ENCODE measurements around the gene FAM118B. TPM values are rescaled to one million over a fixed set of nuclear protein-coding genes. Genes with fewer than 3 reads are reported as not detected.

FAM118B gene
- total and polyA plus RNA-seq, 10 donors: 5.5 to 32.3 (median 17.5) TPM

DNA sequence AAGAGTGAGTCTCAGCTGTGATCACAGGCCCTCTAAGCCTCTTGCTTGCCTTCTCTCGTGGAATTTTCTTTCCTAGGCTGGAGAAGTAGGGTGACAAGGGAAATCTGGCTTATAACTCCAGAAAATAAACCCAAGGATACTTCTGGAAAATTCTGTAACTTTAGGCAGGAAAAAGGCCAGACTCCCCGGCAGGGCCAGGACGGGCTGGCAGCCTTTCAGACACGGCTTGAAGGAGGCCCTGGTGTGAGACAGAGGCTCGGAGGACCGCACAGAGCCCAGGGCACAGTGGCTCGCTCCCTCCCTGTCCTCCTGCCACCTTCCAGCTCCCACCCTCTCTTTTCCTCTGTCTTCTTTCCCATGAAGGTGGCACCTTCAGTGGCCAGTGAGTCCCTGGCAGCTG lies 19.2 kb upstream of the FAM118B start:
- H3K4me3 ChIP-seq: no peak overlapping the region

DNA sequence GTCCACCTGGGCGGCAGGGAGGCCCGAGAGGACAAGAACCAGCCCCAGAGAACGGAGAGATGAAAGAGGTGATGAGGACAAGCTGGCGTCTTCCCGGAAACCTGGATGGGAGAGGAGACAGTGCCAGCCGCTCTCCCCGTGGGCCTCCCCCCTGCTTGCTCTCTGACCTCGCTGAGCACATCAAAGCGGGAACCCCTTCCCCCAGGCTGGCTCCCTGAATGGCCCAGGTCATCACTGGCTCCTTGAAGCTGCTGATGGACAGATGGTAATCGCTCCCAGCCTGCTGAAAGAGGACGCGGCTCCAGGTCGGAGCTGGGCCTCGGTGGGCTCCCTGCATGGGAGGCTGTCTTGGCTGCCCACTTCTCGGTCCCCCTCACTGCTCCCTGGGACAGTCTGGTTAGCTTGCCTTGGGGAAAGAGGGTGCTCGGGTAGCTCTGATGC lies 18.5 kb upstream of the FAM118B start:
- H3K4me3 ChIP-seq: no peak overlapping the region
- TF ChIP-seq, protein P1, sequence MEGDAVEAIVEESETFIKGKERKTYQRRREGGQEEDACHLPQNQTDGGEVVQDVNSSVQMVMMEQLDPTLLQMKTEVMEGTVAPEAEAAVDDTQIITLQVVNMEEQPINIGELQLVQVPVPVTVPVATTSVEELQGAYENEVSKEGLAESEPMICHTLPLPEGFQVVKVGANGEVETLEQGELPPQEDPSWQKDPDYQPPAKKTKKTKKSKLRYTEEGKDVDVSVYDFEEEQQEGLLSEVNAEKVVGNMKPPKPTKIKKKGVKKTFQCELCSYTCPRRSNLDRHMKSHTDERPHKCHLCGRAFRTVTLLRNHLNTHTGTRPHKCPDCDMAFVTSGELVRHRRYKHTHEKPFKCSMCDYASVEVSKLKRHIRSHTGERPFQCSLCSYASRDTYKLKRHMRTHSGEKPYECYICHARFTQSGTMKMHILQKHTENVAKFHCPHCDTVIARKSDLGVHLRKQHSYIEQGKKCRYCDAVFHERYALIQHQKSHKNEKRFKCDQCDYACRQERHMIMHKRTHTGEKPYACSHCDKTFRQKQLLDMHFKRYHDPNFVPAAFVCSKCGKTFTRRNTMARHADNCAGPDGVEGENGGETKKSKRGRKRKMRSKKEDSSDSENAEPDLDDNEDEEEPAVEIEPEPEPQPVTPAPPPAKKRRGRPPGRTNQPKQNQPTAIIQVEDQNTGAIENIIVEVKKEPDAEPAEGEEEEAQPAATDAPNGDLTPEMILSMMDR (IDR thresholded peaks at IDR 0.05 in 8 of 11, conservative IDR thresholded peaks at IDR 0.05 in 3 of 11): no peak
- no peak for TF ChIP-seq POLR2AphosphoS5 (IDR thresholded peaks at IDR 0.05)
- no peak for TF ChIP-seq POLR2A (IDR thresholded peaks at IDR 0.05)
- no peak for DNase-seq
- WGBS, 5 donors: 88 to 99% (median 96%) methylated on average over 8 to 16 of the region's 16 CpGs
- H3K27me3 ChIP-seq (replicated peaks in 1 of 7): no peaks in the 10 kb centered on the region
- H3K27ac ChIP-seq: no peak overlapping the region
- peaks cover 0 to 12% (median 2%) of the 10 kb centered on the region in 6 donors for H3K4me1 ChIP-seq
- peaks cover 0 to 88% (median 42%) of the 10 kb centered on the region in 6 donors for H3K36me3 ChIP-seq
- intact Hi-C loops (cut with DNase I; ENCODE audit: low total_unique reads): loop anchor here (2.0 kb wide), 1 partner anchor 270 kb away; no protein-coding TSS in a partner anchor
- peaks cover 0 to 13% (median 11%) of the 10 kb centered on the region in 8 donors for H3K9me3 ChIP-seq

More for the DNA sequence above, 19.2 kb upstream of the FAM118B start:
- H3K9me3 ChIP-seq: peaks cover 0 to 7% (median 5%) of the 10 kb centered on the region in 8 donors
- peaks cover 0 to 12% (median 2%) of the 10 kb centered on the region in 6 donors for H3K4me1 ChIP-seq
- no peaks in the 10 kb centered on the region for H3K27me3 ChIP-seq (replicated peaks in 1 of 7)
- TF ChIP-seq POLR2AphosphoS5 (IDR thresholded peaks at IDR 0.05) (no peak), POLR2A (IDR thresholded peaks at IDR 0.05) (no peak)
- TF ChIP-seq, protein P1 (IDR thresholded peaks at IDR 0.05 in 8 of 11, conservative IDR thresholded peaks at IDR 0.05 in 3 of 11): no peak
- H3K36me3 ChIP-seq: peaks cover 0 to 85% (median 35%) of the 10 kb centered on the region in 6 donors
- no peak for DNase-seq
- WGBS, 5 donors: 86 to 97% (median 94%) methylated on average over 7 of the region's 7 CpGs
- intact Hi-C loops (cut with DNase I; ENCODE audit: low total_unique reads): loop anchor here (2.0 kb wide), 1 partner anchor 270 kb away; no protein-coding TSS in a partner anchor
- no peak overlapping the region for H3K27ac ChIP-seq

GRCh38 chr11:126194121-126194543 lies 17.4 kb upstream of the FAM118B start:
- Histone ChIP-seq H3K4me1 (peaks cover 0 to 4% (median 0%) of the 10 kb centered on the region in 6 donors), H3K27ac (no peak overlapping the region), H3K9me3 (peaks cover 0 to 17% (median 11%) of the 10 kb centered on the region in 8 donors), H3K4me3 (no peak overlapping the region), H3K27me3 (replicated peaks in 1 of 7) (no peaks in the 10 kb centered on the region), H3K36me3 (peaks cover 0 to 91% (median 52%) of the 10 kb centered on the region in 6 donors)
- 52 to 61% (median 55%) methylated on average over 9 of the region's 9 CpGs for WGBS, 5 donors
- intact Hi-C loops (cut with DNase I; ENCODE audit: low total_unique reads): no loop called here
- no peak for DNase-seq
- TF ChIP-seq POLR2A (IDR thresholded peaks at IDR 0.05) (no peak), POLR2AphosphoS5 (IDR thresholded peaks at IDR 0.05) (no peak)
- TF ChIP-seq, protein P1 (IDR thresholded peaks at IDR 0.05 in 8 of 11, conservative IDR thresholded peaks at IDR 0.05 in 3 of 11): peak; percentile 14 to 67 (median 57)

DNA sequence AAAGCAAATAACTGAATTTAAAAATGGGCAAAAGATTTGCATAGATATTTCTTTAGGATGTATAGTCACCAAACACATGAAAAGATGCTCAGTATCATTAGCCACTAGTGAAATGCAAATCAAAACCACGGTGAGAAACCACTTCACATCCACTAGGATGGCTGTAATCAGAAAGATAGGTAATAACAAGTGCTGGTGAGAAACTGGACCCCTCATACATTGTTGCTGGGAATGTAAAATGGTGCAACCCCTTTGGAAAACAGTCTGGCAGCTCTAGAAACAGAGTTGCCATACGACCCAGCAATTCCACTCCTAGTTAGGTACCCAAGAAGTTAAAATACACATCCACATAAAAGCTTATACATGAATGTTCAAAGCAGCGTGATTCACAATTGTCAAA lies 16.5 kb upstream of the FAM118B start:
- no peaks in the 10 kb centered on the region for H3K4me1 ChIP-seq

More for the DNA sequence above, 16.5 kb upstream of the FAM118B start:
- no peaks in the 10 kb centered on the region for H3K27me3 ChIP-seq (replicated peaks in 1 of 7)
- intact Hi-C loops (cut with DNase I; ENCODE audit: low total_unique reads): no loop called here
- H3K4me3 ChIP-seq: no peak overlapping the region
- peaks cover 0 to 92% (median 57%) of the 10 kb centered on the region in 6 donors for H3K36me3 ChIP-seq
- no peak overlapping the region for H3K27ac ChIP-seq
- 80 to 98% (median 95%) methylated on average over 3 of the region's 3 CpGs for WGBS, 5 donors
- TF ChIP-seq, protein P1 (IDR thresholded peaks at IDR 0.05 in 8 of 11, conservative IDR thresholded peaks at IDR 0.05 in 3 of 11): no peak
- TF ChIP-seq POLR2A (IDR thresholded peaks at IDR 0.05): no peak
- TF ChIP-seq POLR2AphosphoS5 (IDR thresholded peaks at IDR 0.05): no peak
- DNase-seq: no peak
- peaks cover 0 to 17% (median 11%) of the 10 kb centered on the region in 8 donors for H3K9me3 ChIP-seq

Data from spleen (tissue), 11 donors.